ENCODE data around the gene MEOX1. TPM values are rescaled to one million over a fixed set of nuclear protein-coding genes. Genes with fewer than 3 reads are reported as not detected.

MEOX1 gene
- total and polyA plus RNA-seq, 2 of the 13 experiments (the other 11 are each of a cell fraction or from before 2014, with no cell fraction given) = not detected

DNA sequence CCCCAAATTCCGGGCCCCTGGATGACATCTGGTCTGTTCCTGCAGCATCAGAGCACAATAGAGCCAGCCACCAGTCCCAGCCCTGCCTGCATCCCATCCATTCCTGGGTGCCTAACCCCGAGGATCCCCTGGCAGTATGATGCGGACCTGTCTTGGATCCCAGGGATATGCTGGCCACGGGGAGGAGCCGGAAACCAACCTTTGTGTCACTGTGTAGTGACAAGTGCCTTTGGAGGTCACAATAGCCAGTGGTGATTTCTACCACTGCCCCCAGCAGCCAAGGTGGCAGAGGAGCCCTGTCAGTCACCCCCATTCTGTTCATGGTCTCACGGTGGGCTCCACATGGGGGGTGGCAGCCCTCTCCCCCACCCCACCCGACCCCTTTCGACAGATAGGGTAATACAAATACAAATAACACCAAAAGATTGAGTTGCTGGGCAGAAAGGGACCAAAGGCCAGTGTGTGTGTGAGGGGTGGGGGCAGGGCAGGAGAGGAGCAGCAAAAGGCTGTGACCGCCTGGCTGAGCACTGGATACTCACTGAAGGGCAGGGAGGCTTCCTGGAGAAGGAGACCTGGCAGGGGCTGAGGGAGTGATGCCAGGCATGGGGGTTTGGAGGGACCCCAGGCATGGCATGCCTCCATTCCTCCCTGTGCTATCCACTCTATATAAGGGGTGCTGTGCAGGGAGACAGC, 29.0 kb upstream of the MEOX1 start (continued):
- TF ChIP-seq ETV5 (CRISPR knock-in tag; IDR thresholded peaks at IDR 0.05; ENCODE audit: borderline replicate concordance) (no peak), DMAP1 (CRISPR knock-in tag; IDR thresholded peaks at IDR 0.05) (no peak), ZSCAN12 (CRISPR knock-in tag; IDR thresholded peaks at IDR 0.05) (no peak), YEATS2 (CRISPR knock-in tag; IDR thresholded peaks at IDR 0.05; ENCODE audit: borderline replicate concordance) (no peak), MAFK (conservative IDR thresholded peaks at IDR 0.05 in 1 of 2, IDR thresholded peaks at IDR 0.05 in 1 of 2; ENCODE audit: low read length in 2 of 2) (no peak), REPIN1 (CRISPR knock-in tag; IDR thresholded peaks at IDR 0.05; ENCODE audit: borderline replicate concordance, low read depth) (no peak), STAT5B (CRISPR knock-in tag; IDR thresholded peaks at IDR 0.05) (no peak), ZNF543 (CRISPR knock-in tag; IDR thresholded peaks at IDR 0.05) (no peak), ZNF724P (CRISPR knock-in tag; IDR thresholded peaks at IDR 0.05; ENCODE audit: borderline replicate concordance) (no peak), KMT2B (CRISPR knock-in tag; IDR thresholded peaks at IDR 0.05) (no peak), ZNF354B (CRISPR knock-in tag; IDR thresholded peaks at IDR 0.05) (no peak), GABPB1 (CRISPR knock-in tag; IDR thresholded peaks at IDR 0.05) (no peak), PPARG (CRISPR knock-in tag; conservative IDR thresholded peaks at IDR 0.05) (no peak), ERF (CRISPR knock-in tag; IDR thresholded peaks at IDR 0.05) (no peak), GLI4 (CRISPR knock-in tag; IDR thresholded peaks at IDR 0.05; ENCODE audit: borderline replicate concordance) (no peak), RAD51 (IDR thresholded peaks at IDR 0.05; ENCODE audit: borderline replicate concordance) (no peak), KDM6A (CRISPR knock-in tag; IDR thresholded peaks at IDR 0.05; ENCODE audit: low read depth) (no peak), ZNF317 (CRISPR knock-in tag; IDR thresholded peaks at IDR 0.05) (no peak), ZNF230 (CRISPR knock-in tag; IDR thresholded peaks at IDR 0.05) (0 out of 2 replicates have a peak, but pooled peaks have one; percentile 47), CCDC6 (CRISPR knock-in tag; IDR thresholded peaks at IDR 0.05) (no peak), SOX5 (CRISPR knock-in tag; IDR thresholded peaks at IDR 0.05; ENCODE audit: borderline replicate concordance) (0 out of 2 replicates have a peak, but pooled peaks have one; percentile 19), NFATC3 (CRISPR knock-in tag; IDR thresholded peaks at IDR 0.05) (no peak), ZNF883 (CRISPR knock-in tag; IDR thresholded peaks at IDR 0.05; ENCODE audit: not compliant biosample characterization) (peak; percentile 27), NKX3-1 (CRISPR knock-in tag; IDR thresholded peaks at IDR 0.05) (no peak), NBN (conservative IDR thresholded peaks at IDR 0.05) (no peak), SAFB2 (CRISPR knock-in tag; IDR thresholded peaks at IDR 0.05; ENCODE audit: borderline replicate concordance, low read depth) (no peak), GTF3A (CRISPR knock-in tag; conservative IDR thresholded peaks at IDR 0.05) (no peak), SP4 (CRISPR knock-in tag; IDR thresholded peaks at IDR 0.05) (no peak), TCF12 (IDR thresholded peaks at IDR 0.05) (no peak), TCF12 (CRISPR knock-in tag; IDR thresholded peaks at IDR 0.05) (no peak), IKZF1 (IDR thresholded peaks at IDR 0.05) (no peak)
- TF ChIP-seq, protein P1, sequence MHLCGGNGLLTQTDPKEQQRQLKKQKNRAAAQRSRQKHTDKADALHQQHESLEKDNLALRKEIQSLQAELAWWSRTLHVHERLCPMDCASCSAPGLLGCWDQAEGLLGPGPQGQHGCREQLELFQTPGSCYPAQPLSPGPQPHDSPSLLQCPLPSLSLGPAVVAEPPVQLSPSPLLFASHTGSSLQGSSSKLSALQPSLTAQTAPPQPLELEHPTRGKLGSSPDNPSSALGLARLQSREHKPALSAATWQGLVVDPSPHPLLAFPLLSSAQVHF (CRISPR knock-in tag; IDR thresholded peaks at IDR 0.05) = no peak
- TF ChIP-seq, protein P2, sequence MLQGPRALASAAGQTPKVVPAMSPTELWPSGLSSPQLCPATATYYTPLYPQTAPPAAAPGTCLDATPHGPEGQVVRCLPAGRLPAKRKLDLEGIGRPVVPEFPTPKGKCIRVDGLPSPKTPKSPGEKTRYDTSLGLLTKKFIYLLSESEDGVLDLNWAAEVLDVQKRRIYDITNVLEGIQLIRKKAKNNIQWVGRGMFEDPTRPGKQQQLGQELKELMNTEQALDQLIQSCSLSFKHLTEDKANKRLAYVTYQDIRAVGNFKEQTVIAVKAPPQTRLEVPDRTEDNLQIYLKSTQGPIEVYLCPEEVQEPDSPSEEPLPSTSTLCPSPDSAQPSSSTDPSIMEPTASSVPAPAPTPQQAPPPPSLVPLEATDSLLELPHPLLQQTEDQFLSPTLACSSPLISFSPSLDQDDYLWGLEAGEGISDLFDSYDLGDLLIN (CRISPR knock-in tag; IDR thresholded peaks at IDR 0.05; ENCODE audit: borderline replicate concordance) = no peak
